Keratinocyte (primary cell): ENCODE measurements around the gene DNAJC5G. TPM values are rescaled to one million over a fixed set of nuclear protein-coding genes. Genes with fewer than 3 reads are reported as not detected.

Experiments used
- DNase-seq: peaks from one replicate; pipeline ENCODE4 v3.0.0-alpha.2; 2011; ENCODE audit warnings: low read depth, missing footprints, low spot score
- FAIRE-seq: peaks from 2 replicates; lab custom pipeline; 2011; peaks lifted over from hg19 to GRCh38; lab: Jason Lieb, UNC
- H2AFZ ChIP-seq: 2 replicates; pipeline ENCODE4 v1.6.0; 2012; ENCODE audit warnings: low read length, control low read depth, inconsistent platforms; ENCODE audit not compliant: control insufficient read depth
- H3K27ac ChIP-seq: 2 replicates; pipeline ENCODE4 v1.5.1; 2011; ENCODE audit warnings: low read length; ENCODE audit not compliant: control insufficient read depth, insufficient read depth
- H3K27me3 ChIP-seq: 3 replicates; pipeline ENCODE4 v1.6.0; 2011; ENCODE audit warnings: low read length; ENCODE audit not compliant: control insufficient read depth, insufficient read depth; ENCODE audit errors: extremely low read depth
- H3K36me3 ChIP-seq, 2 experiments: 2 replicates in 1 of 2; 3 replicates in 1 of 2; pipeline ENCODE4 v1.5.1; 2011; ENCODE audit warnings: low read length in 2 of 2, mild to moderate bottlenecking in 1 of 2; ENCODE audit not compliant: control insufficient read depth in 2 of 2, insufficient read depth in 2 of 2; ENCODE audit errors: extremely low read depth in 1 of 2
- H3K4me1 ChIP-seq: 3 replicates; pipeline ENCODE4 v1.5.1; 2011; ENCODE audit warnings: low read length; ENCODE audit not compliant: control insufficient read depth, insufficient read depth; ENCODE audit errors: extremely low read depth
- H3K4me2 ChIP-seq: 3 replicates; pipeline ENCODE4 v1.6.0; 2011; ENCODE audit warnings: low read depth, low read length; ENCODE audit not compliant: control insufficient read depth, insufficient read depth; ENCODE audit errors: extremely low read depth
- H3K4me3 ChIP-seq, 3 experiments: fragments of 200-600 bp in 1 of 3; sonication (generic) in 1 of 3; 2 replicates in 2 of 3; 3 replicates in 1 of 3; pipeline ENCODE4 v1.5.1; 2011 to 2016; ENCODE audit warnings: low read length in 3 of 3, mild to moderate bottlenecking in 3 of 3, control low read depth in 2 of 3, inconsistent platforms in 1 of 3, low read depth in 1 of 3, mixed read lengths in 1 of 3, mixed run types in 1 of 3, moderate library complexity in 1 of 3; ENCODE audit not compliant: control insufficient read depth in 2 of 3, insufficient read depth in 2 of 3; ENCODE audit errors: extremely low read depth in 1 of 3
- H3K79me2 ChIP-seq: 2 replicates; pipeline ENCODE4 v1.6.0; 2012; ENCODE audit warnings: low read length; ENCODE audit not compliant: control insufficient read depth, insufficient read depth
- H3K9ac ChIP-seq: 3 replicates; pipeline ENCODE4 v1.6.0; 2011; ENCODE audit warnings: low read length; ENCODE audit not compliant: control insufficient read depth, insufficient read depth; ENCODE audit errors: extremely low read depth
- H3K9me1 ChIP-seq: 3 replicates; pipeline ENCODE4 v1.6.0; 2011; ENCODE audit warnings: low read length; ENCODE audit not compliant: control insufficient read depth, insufficient read depth; ENCODE audit errors: extremely low read depth
- H3K9me3 ChIP-seq: 2 replicates; pipeline ENCODE4 v1.5.1; 2012; ENCODE audit warnings: low read depth, low read length; ENCODE audit not compliant: control insufficient read depth
- H4K20me1 ChIP-seq: 3 replicates; pipeline ENCODE4 v1.6.0; 2011; ENCODE audit warnings: low read length; ENCODE audit not compliant: control insufficient read depth, insufficient read depth; ENCODE audit errors: extremely low read depth
- EZH2 ChIP-seq: IDR thresholded peaks from one replicate; pipeline ENCODE4 v1.6.1; 2012; ENCODE audit warnings: inconsistent platforms, mild to moderate bottlenecking, low read length, moderate library complexity
- dilution Hi-C: fragments of 300-500 bp; cut with MboI; formaldehyde crosslinking; loops from one replicate; pipeline ENCODE4 v1.7.0; 2020; ENCODE audit warnings: low sequenced_read_pairs; ENCODE audit not compliant: extremely low pct_ligation_motif_present
- polyA plus RNA-seq, 5 experiments: library from polyadenylated mRNA; depleted of rRNA in 3 of 5; stranded (reverse) in 3 of 5; stranded (forward) in 1 of 5; unstranded in 1 of 5; fragments of >200 nt; gene quantifications; 1 replicate in 1 of 5; 2 replicates in 3 of 5; 3 replicates in 1 of 5; pipeline versions ENCODE4 v1.2.1 to v1.2.3, GENCODE V29; 2011 to 2012; ENCODE audit warnings: missing spikeins in 2 of 5, low read depth in 1 of 5, low replicate concordance in 1 of 5
- TF ChIP-seq, protein P1 (sequence below), 3 experiments: IDR thresholded peaks in 1 of 3; conservative IDR thresholded peaks in 1 of 3; optimal IDR thresholded peaks in 1 of 3; 2 replicates in 2 of 3; 3 replicates in 1 of 3; pipeline versions ENCODE3 to v1.5.1; 2011; ENCODE audit warnings: low read length in 3 of 3, mild to moderate bottlenecking in 3 of 3, moderate library complexity in 2 of 3, control low read depth in 1 of 3, inconsistent platforms in 1 of 3; ENCODE audit not compliant: insufficient read depth in 2 of 3; ENCODE audit errors: extremely low read depth in 1 of 3

The DNAJC5G gene
- polyA plus RNA-seq, 1 donor (not counting 4 experiments of a cell fraction or from before 2014, with no cell fraction given) = not detected

DNA sequence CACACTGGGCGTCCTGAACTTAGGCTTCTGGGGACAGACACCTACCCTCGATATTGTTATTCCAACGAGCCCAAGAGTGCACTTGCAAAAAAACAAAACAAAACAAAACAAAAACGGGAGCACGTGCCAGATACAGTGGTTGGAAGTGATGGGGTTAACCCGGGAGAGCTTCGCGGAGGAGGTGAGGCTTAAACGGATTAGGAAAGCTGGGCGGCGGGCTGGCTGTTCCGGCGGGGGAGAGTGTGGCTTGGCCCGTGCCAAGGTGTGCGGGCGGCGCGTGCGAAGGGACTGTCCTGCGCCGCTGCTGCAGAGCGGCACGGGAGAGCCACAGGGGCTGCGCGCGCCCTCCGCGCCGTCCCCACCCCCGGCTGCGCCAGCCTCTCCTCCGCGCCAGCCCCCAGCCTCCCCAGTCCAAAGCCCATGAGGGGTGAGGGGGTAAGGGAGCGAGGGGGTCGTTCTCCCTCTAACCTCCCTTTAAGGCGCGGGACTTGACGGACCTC lies 10.9 kb upstream of the DNAJC5G start:
- peak overlapping the region in 2 of 3 experiments; percentile 14 to 21 for H3K4me3 ChIP-seq
- peaks cover 72% of the 10 kb centered on the region for H3K27me3 ChIP-seq
- dilution Hi-C loops = no loop called here

DNA sequence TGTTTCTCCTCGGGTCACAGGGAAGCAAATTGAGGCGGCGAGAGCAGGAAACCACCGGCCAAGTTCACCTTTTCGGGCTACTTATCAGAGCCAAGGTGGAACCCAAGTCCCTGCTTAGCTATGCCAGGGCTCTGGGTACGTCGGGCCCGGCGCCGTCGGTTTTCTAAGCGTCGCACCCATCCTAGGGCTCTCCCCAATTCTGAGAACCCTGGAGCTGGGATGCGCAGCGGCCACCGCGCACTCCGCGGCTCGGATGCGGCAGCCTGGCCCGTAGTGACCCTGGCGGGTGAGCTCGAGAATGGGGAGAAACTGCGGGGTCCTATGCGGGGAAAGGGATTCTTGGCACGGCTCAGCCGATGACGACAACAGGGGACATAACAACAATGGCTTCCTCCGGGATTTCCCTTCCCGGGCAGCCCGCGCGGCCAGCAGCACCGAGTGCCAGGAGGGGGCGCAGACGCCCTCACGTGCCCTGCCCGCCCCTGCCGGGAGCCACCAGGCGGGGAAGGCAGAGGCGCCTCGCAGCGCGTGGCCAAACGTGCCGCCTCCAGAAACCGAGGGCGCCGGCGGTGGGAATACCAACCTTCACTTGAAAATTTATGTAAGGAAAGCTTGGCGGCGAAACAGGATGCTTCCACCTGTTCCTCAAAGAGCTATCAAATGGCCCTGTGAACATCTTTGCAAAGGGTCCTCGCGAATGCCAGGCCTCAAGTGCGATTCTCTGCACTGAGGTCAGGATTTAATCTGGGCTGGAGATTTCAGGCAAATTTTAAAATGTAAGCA lies 10.3 kb upstream of the DNAJC5G start:
- Histone ChIP-seq H4K20me1 (peaks cover 2% of the 10 kb centered on the region), H3K27ac (no peak overlapping the region), H3K4me2 (peak overlapping the region; percentile 71), H3K9ac (no peak overlapping the region), H3K27me3 (peaks cover 67% of the 10 kb centered on the region), H3K36me3 (no peaks in the 10 kb centered on the region), H3K4me1 (peaks cover 14% of the 10 kb centered on the region), H3K9me1 (no peaks in the 10 kb centered on the region), H2AFZ (peak overlapping the region; percentile 6), H3K79me2 (no peaks in the 10 kb centered on the region), H3K9me3 (no peaks in the 10 kb centered on the region), H3K4me3 (peak overlapping the region in 2 of 3 experiments; percentile 14 to 37)
- peak; percentile 80 for TF ChIP-seq EZH2
- TF ChIP-seq, protein P1, sequence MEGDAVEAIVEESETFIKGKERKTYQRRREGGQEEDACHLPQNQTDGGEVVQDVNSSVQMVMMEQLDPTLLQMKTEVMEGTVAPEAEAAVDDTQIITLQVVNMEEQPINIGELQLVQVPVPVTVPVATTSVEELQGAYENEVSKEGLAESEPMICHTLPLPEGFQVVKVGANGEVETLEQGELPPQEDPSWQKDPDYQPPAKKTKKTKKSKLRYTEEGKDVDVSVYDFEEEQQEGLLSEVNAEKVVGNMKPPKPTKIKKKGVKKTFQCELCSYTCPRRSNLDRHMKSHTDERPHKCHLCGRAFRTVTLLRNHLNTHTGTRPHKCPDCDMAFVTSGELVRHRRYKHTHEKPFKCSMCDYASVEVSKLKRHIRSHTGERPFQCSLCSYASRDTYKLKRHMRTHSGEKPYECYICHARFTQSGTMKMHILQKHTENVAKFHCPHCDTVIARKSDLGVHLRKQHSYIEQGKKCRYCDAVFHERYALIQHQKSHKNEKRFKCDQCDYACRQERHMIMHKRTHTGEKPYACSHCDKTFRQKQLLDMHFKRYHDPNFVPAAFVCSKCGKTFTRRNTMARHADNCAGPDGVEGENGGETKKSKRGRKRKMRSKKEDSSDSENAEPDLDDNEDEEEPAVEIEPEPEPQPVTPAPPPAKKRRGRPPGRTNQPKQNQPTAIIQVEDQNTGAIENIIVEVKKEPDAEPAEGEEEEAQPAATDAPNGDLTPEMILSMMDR (optimal IDR thresholded peaks at IDR 0.05 in 1 of 3, IDR thresholded peaks at IDR 0.05 in 1 of 3, conservative IDR thresholded peaks at IDR 0.05 in 1 of 3; ENCODE audit: extremely low read depth in 1 of 3, insufficient read depth in 2 of 3, low read length in 3 of 3) = peak; percentile 21 to 72 (median 34)
- DNase-seq (no peak), FAIRE-seq (no peak)
- dilution Hi-C loops = no loop called here

More for the DNA sequence above, 10.9 kb upstream of the DNAJC5G start:
- H3K4me1 ChIP-seq = peaks cover 14% of the 10 kb centered on the region
- DNase-seq (no peak), FAIRE-seq (no peak)
- no peak overlapping the region for H3K9ac ChIP-seq
- peaks cover 2% of the 10 kb centered on the region for H4K20me1 ChIP-seq
- H3K4me2 ChIP-seq = peak overlapping the region; percentile 71
- H3K9me1 ChIP-seq = no peaks in the 10 kb centered on the region
- H3K36me3 ChIP-seq = no peaks in the 10 kb centered on the region
- TF ChIP-seq, protein P1 (optimal IDR thresholded peaks at IDR 0.05 in 1 of 3, IDR thresholded peaks at IDR 0.05 in 1 of 3, conservative IDR thresholded peaks at IDR 0.05 in 1 of 3; ENCODE audit: extremely low read depth in 1 of 3, insufficient read depth in 2 of 3, low read length in 3 of 3) = no peak
- TF ChIP-seq EZH2 = peak; percentile 70
- H2AFZ ChIP-seq = no peak overlapping the region
- H3K27ac ChIP-seq = no peak overlapping the region
- H3K9me3 ChIP-seq = no peaks in the 10 kb centered on the region
- H3K79me2 ChIP-seq = no peaks in the 10 kb centered on the region
